GM12891 (cell line): ENCODE measurements around the gene PCBP3. TPM values are rescaled to one million over a fixed set of nuclear protein-coding genes. Genes with fewer than 3 reads are reported as not detected.

Experiments
- DNase-seq: peaks from one replicate; pipeline ENCODE4 v3.0.0; 2011; ENCODE audit warnings: low spot score; ENCODE audit not compliant: insufficient read length
- FAIRE-seq: peaks from 2 replicates; lab custom pipeline; 2011; peaks lifted over from hg19 to GRCh38; lab: Jason Lieb, UNC
- PAX5 ChIP-seq: IDR thresholded peaks from 2 replicates; pipeline ENCODE4 v1.6.1; 2011; ENCODE audit warnings: low read length, moderate library complexity, mild to moderate bottlenecking; ENCODE audit not compliant: insufficient read depth, severe bottlenecking
- POLR2A ChIP-seq: IDR thresholded peaks from 2 replicates; pipeline ENCODE4 v1.6.1; 2011; ENCODE audit warnings: low read depth, low read length, control low read depth
- POLR2AphosphoS5 ChIP-seq: IDR thresholded peaks from 2 replicates; pipeline ENCODE4 v1.6.1; 2011; ENCODE audit warnings: low read depth, low read length, control low read depth
- POU2F2 ChIP-seq: IDR thresholded peaks from 2 replicates; pipeline ENCODE4 v1.6.1; 2011; ENCODE audit warnings: low read depth, mild to moderate bottlenecking, control low read depth, low read length, moderate library complexity
- SPI1 ChIP-seq: IDR thresholded peaks from 2 replicates; pipeline ENCODE4 v1.6.1; 2011; ENCODE audit warnings: low read depth, low read length, control low read depth
- TAF1 ChIP-seq: IDR thresholded peaks from 2 replicates; pipeline ENCODE4 v1.6.1; 2011; ENCODE audit warnings: low read depth, low read length, control low read depth
- polyA plus RNA-seq: library from polyadenylated mRNA; unstranded; fragments of >200 nt; gene quantifications from one replicate; pipeline ENCODE4 v1.2.1, GENCODE V29; 2012; ENCODE audit warnings: low read depth, missing spikeins, inconsistent platforms; ENCODE audit not compliant: missing spikeins

PCBP3 gene
- polyA plus RNA-seq: 1.0 TPM

DNA sequence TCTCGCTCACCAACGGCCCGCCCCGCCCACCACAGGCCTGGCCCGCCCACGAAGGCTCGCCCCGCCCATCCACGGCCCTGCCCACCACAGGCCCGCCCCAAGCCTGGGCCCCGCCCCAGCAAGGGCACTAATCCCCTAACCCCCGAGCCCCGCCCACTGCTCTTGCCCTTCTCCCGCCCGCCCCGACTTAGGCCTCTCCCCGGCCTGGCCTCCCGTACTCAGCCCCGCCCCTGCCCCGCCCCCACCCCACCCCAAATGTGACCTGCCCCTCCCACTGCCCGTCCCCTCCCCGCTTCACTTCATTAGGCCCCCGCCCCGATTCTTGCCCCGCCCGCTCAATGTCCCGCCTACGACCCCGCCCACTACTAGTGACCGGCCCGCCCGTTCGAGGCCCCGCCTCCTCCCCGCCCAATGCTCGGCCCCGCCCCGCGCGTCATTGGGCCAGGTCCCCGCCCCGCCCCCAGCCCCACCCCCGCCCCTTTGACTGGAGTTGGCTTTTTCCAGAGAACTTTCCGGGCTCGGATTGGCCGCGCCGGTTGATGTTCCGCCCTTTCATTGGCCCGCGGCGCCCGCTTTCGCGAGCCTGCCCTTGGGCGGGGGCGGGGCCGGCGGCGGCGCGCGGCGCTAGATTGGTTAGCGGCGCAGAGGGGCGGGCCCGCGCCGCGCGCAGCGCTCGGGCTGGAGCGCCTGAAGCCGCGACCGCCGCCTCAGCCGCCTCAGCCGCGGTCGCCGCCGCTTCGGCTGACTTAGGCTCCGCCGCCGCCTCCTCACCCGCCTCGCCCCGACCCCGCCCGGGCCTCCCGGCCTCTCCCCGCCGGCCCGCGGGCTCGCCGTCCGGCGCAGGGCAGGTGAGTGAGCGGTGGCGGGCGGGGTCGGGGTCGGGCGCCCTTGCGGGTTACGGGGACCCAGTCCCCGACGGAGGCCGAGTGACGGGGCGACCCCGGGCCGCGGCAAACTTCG, at the start of gene PCBP3:
Gene PCBP3, plus strand, starts transcription at position 705 of the 960 bp plus-strand sequence. CDS start 206,361 bp downstream, outside the sequence.
- no peak for TF ChIP-seq POLR2A
- DNase-seq (peak; percentile 89), FAIRE-seq (peak; percentile 84)

DNA sequence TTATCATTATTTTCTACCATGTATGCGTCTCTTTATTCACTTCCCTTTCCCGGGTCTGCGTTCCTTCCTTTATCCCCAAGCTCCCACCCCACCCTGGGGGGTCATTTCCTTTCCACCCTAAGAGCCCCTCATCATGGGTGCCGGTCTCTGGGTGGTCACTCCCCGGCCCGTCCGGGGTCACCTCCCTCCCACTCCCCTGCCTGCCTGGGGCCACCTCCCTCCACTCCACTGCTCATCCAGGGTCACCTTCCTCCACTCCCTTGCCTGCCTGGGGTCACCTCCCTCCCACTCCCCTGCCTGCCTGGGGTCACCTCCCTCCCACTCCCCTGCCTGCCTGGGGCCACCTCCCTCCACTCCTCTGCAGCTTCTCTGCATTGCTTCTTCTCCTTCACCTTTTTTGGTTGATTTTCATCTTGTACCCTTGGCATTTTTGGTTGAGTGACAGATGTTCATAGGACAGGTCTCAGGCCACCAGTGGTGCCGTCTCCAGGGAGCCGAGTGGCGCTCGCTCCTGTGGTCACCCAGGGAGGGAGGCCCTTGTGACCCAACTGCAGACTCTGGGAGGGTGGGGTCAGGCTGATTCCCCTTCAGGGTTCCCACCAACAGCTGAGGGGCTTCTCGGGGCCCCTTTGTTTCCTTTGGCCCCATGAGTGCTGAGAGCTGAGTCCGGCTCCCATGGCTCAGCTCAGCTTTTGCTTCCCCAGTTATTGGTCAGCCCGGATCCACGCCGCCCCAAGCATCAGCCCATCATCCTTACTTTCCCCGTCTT, 48.6 kb upstream of the PCBP3 start:
- FAIRE-seq (no peak), DNase-seq (no peak)
- no peak for TF ChIP-seq SPI1
- TF ChIP-seq TAF1: no peak
- TF ChIP-seq POLR2AphosphoS5: no peak
- TF ChIP-seq POLR2A: no peak
- TF ChIP-seq POU2F2: no peak
- no peak for TF ChIP-seq PAX5

DNA sequence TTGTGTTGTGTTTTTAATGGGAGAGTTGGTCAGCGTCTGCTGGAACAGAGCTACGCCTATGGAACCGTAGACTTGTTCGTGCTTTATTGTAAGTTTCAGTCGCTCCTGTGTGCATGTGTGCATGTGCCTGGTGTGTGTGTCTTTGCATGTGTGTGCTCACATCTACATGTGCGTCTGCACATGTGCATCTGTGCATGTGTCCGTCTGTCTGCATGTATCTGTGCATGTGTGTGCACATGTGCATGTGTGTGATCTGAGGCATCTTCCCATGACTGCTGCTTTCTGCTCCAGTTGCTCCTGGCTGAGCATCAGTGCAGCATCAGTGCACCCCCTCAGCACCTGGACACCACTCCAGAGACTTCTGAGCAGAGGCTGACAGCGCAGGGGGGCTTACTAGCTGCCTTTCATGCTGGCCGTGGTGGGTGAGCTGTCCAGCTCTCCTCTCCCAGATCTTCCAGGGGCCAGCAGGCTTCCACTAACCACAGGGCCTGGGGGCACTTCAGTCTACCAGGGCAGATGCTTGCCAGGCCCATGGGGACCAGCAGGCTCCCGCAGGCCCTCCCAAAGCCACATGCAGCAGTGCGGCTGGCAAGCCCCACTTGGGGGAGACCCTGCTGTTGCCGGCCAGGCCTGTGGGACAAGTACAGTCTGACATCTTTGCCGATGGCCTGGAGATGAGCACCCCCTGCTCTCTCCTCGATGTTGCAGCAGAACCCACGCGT, 47.8 kb upstream of the PCBP3 start:
- DNase-seq (no peak), FAIRE-seq (no peak)
- TF ChIP-seq TAF1 (no peak), POLR2AphosphoS5 (no peak), PAX5 (no peak)

- peak; percentile 95 for FAIRE-seq
- peak; percentile 68 for DNase-seq
- TF ChIP-seq PAX5: no peak
Observed at GRCh38 chr21:45596704-45597318, 46.7 kb upstream of the PCBP3 start.

GRCh38 chr21:45598109-45598508, 45.4 kb upstream of the PCBP3 start:
- FAIRE-seq (no peak), DNase-seq (no peak)
- TF ChIP-seq POU2F2 (no peak), POLR2AphosphoS5 (0 out of 2 replicates have a peak, but pooled peaks have one; percentile 11)

DNA sequence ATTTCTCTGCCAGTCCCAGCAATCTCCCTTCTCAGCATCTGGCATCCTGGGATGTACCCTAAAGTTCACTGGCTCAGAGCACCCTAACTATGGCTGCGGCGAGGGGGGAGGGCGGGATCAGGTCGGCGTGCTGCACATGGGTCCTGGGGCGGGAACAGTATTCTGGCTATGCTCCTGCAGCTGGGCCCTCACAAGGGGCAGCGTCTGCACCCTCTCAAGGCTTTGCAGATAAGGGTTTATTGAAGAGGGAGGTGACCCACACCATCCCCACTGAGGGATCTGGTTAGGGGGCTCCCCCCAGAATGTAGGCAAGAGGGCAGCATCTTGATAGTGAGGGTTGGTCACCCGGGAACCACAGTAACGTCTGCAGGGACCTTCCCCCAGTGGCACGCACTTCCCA, 44.9 kb upstream of the PCBP3 start:
- FAIRE-seq (no peak), DNase-seq (no peak)
- TF ChIP-seq POLR2AphosphoS5: no peak
- TF ChIP-seq POU2F2: no peak
- no peak for TF ChIP-seq PAX5

GRCh38 chr21:45599146-45599581, 44.4 kb upstream of the PCBP3 start:
- FAIRE-seq: no peak

DNA sequence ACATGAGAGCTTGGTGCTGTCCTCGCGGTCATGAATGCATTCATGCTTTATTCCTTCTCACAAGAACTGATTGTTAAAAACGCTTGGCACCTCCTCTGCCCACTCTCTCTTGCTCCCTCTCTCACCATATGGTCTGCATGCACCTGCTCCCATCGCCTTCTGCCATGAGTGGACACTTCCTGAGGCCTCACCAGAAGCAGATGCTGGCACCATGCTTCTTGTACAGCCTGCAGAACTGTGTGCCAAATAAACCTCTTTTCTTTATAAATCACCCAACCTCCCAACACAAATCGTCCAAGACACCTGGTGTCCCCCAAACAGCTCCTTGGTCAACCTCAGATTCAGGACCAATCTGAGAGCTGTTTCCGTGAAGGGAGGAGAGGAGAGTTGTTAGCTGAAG, 43.3 kb upstream of the PCBP3 start:
- TF ChIP-seq PAX5 (no peak), POU2F2 (no peak), POLR2A (no peak), TAF1 (no peak), POLR2AphosphoS5 (no peak), SPI1 (no peak)
- FAIRE-seq (no peak), DNase-seq (no peak)

More at GRCh38 chr21:45599146-45599581, 44.4 kb upstream of the PCBP3 start:
- DNase-seq: no peak
- TF ChIP-seq SPI1 (no peak), PAX5 (no peak), POU2F2 (no peak), POLR2A (no peak), POLR2AphosphoS5 (no peak), TAF1 (no peak)

GRCh38 chr21:45601551-45601950, 42.0 kb upstream of the PCBP3 start:
- no peak for FAIRE-seq
- TF ChIP-seq TAF1: no peak
- no peak for TF ChIP-seq PAX5
- TF ChIP-seq POU2F2: no peak
- TF ChIP-seq POLR2A: 0 out of 2 replicates have a peak, but pooled peaks have one; percentile 13
- TF ChIP-seq POLR2AphosphoS5: no peak
- TF ChIP-seq SPI1: no peak
- no peak for DNase-seq
